PFSK-1 (cell line): ENCODE measurements around the gene TSC22D2.

ENCODE experiments used
- FOXP2 ChIP-seq: optimal IDR thresholded peaks from 2 replicates; pipeline ENCODE3; 2011; ENCODE audit warnings: borderline replicate concordance, control low read depth, inconsistent platforms; ENCODE audit not compliant: insufficient read depth; ENCODE audit errors: extremely low read length, extremely low read depth
- POLR2AphosphoS5 ChIP-seq: IDR thresholded peaks from 2 replicates; pipeline ENCODE4 v1.6.1; 2012; ENCODE audit warnings: low read depth, mild to moderate bottlenecking, control low read depth, low read length, moderate library complexity
- REST ChIP-seq, 2 experiments: IDR thresholded peaks; 2 replicates each; pipeline versions ENCODE4 v1.6.1 to v1.8.0; 2011 to 2012; ENCODE audit warnings: low read depth in 2 of 2, low read length in 2 of 2, control low read depth in 1 of 2, inconsistent platforms in 1 of 2, mild to moderate bottlenecking in 1 of 2, moderate library complexity in 1 of 2; ENCODE audit not compliant: insufficient read depth in 1 of 2
- SIN3A ChIP-seq: IDR thresholded peaks from 2 replicates; pipeline ENCODE4 v1.6.1; 2012; ENCODE audit warnings: mild to moderate bottlenecking, low read length, moderate library complexity, borderline replicate concordance; ENCODE audit not compliant: insufficient read depth
- TAF1 ChIP-seq: IDR thresholded peaks from 2 replicates; pipeline ENCODE4 v1.6.1; 2012; ENCODE audit warnings: low read length, control low read depth, borderline replicate concordance; ENCODE audit not compliant: insufficient read depth

- TF ChIP-seq POLR2AphosphoS5 (no peak), TAF1 (no peak), REST (IDR thresholded peaks at IDR 0.05; ENCODE audit: insufficient read depth in 1 of 2, low read depth in 2 of 2, low read length in 2 of 2) (no peak), SIN3A (no peak), FOXP2 (no peak)
These were observed 39.0 kb downstream of the TSC22D2 start for GRCh38 chr3:150447084-150447483.
